Measurements from ENCODE around the gene SNCAIP. TPM values are rescaled to one million over a fixed set of nuclear protein-coding genes. Genes with fewer than 3 reads are reported as not detected.
"Not testable (repeated sequence)": the region's sequence is repeated elsewhere in the genome, so short reads cannot be mapped to it uniquely, and the experiment has no call there.

Gene SNCAIP
- polyA plus RNA-seq, 3 donors from 2014 or later: not detected

- Mint-ChIP-seq H3K4me1 (no peaks in the 10 kb centered on the region), H3K36me3 (no peaks in the 10 kb centered on the region), H3K27ac (no peak overlapping the region), H3K9me3 (peaks cover 0 to 4% (median under 1%) of the 10 kb centered on the region in 6 donors), H3K27me3 (ENCODE audit: low read depth in 3 of 3) (no peaks in the 10 kb centered on the region), H3K4me3 (no peak overlapping the region)
- no peak for DNase-seq
Observed at GRCh38 chr5:122377026-122377425, 65.0 kb downstream of the SNCAIP start.

- not testable (repeated sequence) for H3K4me1 Mint-ChIP-seq; H3K36me3 Mint-ChIP-seq; DNase-seq; H3K27ac Mint-ChIP-seq; H3K27me3 Mint-ChIP-seq (ENCODE audit: low read depth in 3 of 3); H3K9me3 Mint-ChIP-seq; H3K4me3 Mint-ChIP-seq
Observed at GRCh38 chr5:122382938-122383337, 70.9 kb downstream of the SNCAIP start.

- peaks cover 0 to 4% (median 0%) of the 10 kb centered on the region in 3 donors for H3K27me3 Mint-ChIP-seq (ENCODE audit: low read depth in 3 of 3)
- DNase-seq: no peak
Observed at GRCh38 chr5:122384739-122385235, 72.8 kb downstream of the SNCAIP start.

GRCh38 chr5:122385286-122385685 lies 73.2 kb downstream of the SNCAIP start:
- no peaks in the 10 kb centered on the region for H3K4me1 Mint-ChIP-seq
- peaks cover 0 to 4% (median 0%) of the 10 kb centered on the region in 3 donors for H3K27me3 Mint-ChIP-seq (ENCODE audit: low read depth in 3 of 3)
- DNase-seq: no peak

More at GRCh38 chr5:122384739-122385235, 72.8 kb downstream of the SNCAIP start:
- Mint-ChIP-seq H3K4me1 (no peaks in the 10 kb centered on the region), H3K27ac (no peak overlapping the region), H3K36me3 (no peaks in the 10 kb centered on the region), H3K9me3 (peaks cover 2 to 8% (median 3%) of the 10 kb centered on the region in 6 donors), H3K4me3 (no peak overlapping the region)

GRCh38 chr5:122385808-122386207 lies 73.8 kb downstream of the SNCAIP start:
- Mint-ChIP-seq H3K27ac (no peak overlapping the region), H3K36me3 (no peaks in the 10 kb centered on the region), H3K4me1 (no peaks in the 10 kb centered on the region), H3K27me3 (ENCODE audit: low read depth in 3 of 3) (peaks cover 0 to 4% (median 0%) of the 10 kb centered on the region in 3 donors), H3K9me3 (peaks cover 2 to 8% (median 3%) of the 10 kb centered on the region in 6 donors), H3K4me3 (no peak overlapping the region)
- no peak for DNase-seq

More at GRCh38 chr5:122385286-122385685, 73.2 kb downstream of the SNCAIP start:
- H3K27ac Mint-ChIP-seq: no peak overlapping the region
- H3K4me3 Mint-ChIP-seq: no peak overlapping the region
- H3K9me3 Mint-ChIP-seq: peaks cover 2 to 8% (median 3%) of the 10 kb centered on the region in 6 donors
- no peaks in the 10 kb centered on the region for H3K36me3 Mint-ChIP-seq

GRCh38 chr5:122390154-122390553 lies 78.1 kb downstream of the SNCAIP start:
- Mint-ChIP-seq H3K4me1 (no peaks in the 10 kb centered on the region), H3K27me3 (ENCODE audit: low read depth in 3 of 3) (peaks cover 0 to 4% (median 0%) of the 10 kb centered on the region in 3 donors), H3K36me3 (no peaks in the 10 kb centered on the region), H3K4me3 (no peak overlapping the region), H3K27ac (no peak overlapping the region), H3K9me3 (peaks cover 0 to 3% (median 0%) of the 10 kb centered on the region in 6 donors)
- no peak for DNase-seq

- Mint-ChIP-seq H3K27me3 (ENCODE audit: low read depth in 3 of 3) (peaks cover 0 to 4% (median 0%) of the 10 kb centered on the region in 3 donors), H3K9me3 (peaks cover 0 to 3% (median 0%) of the 10 kb centered on the region in 6 donors), H3K4me3 (no peak overlapping the region), H3K4me1 (no peaks in the 10 kb centered on the region), H3K36me3 (no peaks in the 10 kb centered on the region), H3K27ac (no peak overlapping the region)
- DNase-seq: no peak
Observed at GRCh38 chr5:122390694-122391093, 78.7 kb downstream of the SNCAIP start.

GRCh38 chr5:122391621-122392020 lies 79.6 kb downstream of the SNCAIP start:
- Mint-ChIP-seq H3K27me3 (ENCODE audit: low read depth in 3 of 3) (peaks cover 0 to 4% (median 0%) of the 10 kb centered on the region in 3 donors), H3K27ac (no peak overlapping the region), H3K4me3 (no peak overlapping the region), H3K4me1 (no peaks in the 10 kb centered on the region), H3K36me3 (no peaks in the 10 kb centered on the region), H3K9me3 (peaks cover 0 to 3% (median 0%) of the 10 kb centered on the region in 6 donors)
- no peak for DNase-seq

- Mint-ChIP-seq H3K4me1 (no peaks in the 10 kb centered on the region), H3K4me3 (no peak overlapping the region), H3K9me3 (peaks cover 0 to 3% (median 0%) of the 10 kb centered on the region in 6 donors), H3K27me3 (ENCODE audit: low read depth in 3 of 3) (peaks cover 0 to 4% (median 0%) of the 10 kb centered on the region in 3 donors), H3K27ac (no peak overlapping the region), H3K36me3 (no peaks in the 10 kb centered on the region)
- DNase-seq: no peak
Observed at GRCh38 chr5:122392224-122392623, 80.2 kb downstream of the SNCAIP start.

GRCh38 chr5:122392824-122393223 lies 80.8 kb downstream of the SNCAIP start:
- H3K27me3 Mint-ChIP-seq (ENCODE audit: low read depth in 3 of 3): peaks cover 0 to 4% (median 0%) of the 10 kb centered on the region in 3 donors
- no peaks in the 10 kb centered on the region for H3K4me1 Mint-ChIP-seq
- H3K27ac Mint-ChIP-seq: no peak overlapping the region
- no peaks in the 10 kb centered on the region for H3K36me3 Mint-ChIP-seq
- peaks cover 0 to 5% (median 1%) of the 10 kb centered on the region in 6 donors for H3K9me3 Mint-ChIP-seq
- DNase-seq: no peak
- H3K4me3 Mint-ChIP-seq: no peak overlapping the region

- no peaks in the 10 kb centered on the region for H3K4me1 Mint-ChIP-seq
- no peak for DNase-seq
- no peak overlapping the region for H3K27ac Mint-ChIP-seq
- no peak overlapping the region for H3K4me3 Mint-ChIP-seq
- no peaks in the 10 kb centered on the region for H3K27me3 Mint-ChIP-seq (ENCODE audit: low read depth in 3 of 3)
- no peaks in the 10 kb centered on the region for H3K36me3 Mint-ChIP-seq
- H3K9me3 Mint-ChIP-seq: peaks cover 0 to 7% (median 1%) of the 10 kb centered on the region in 6 donors
Observed at GRCh38 chr5:122394284-122394930, 82.4 kb downstream of the SNCAIP start.

GRCh38 chr5:122398016-122398415 lies 86.0 kb downstream of the SNCAIP start:
- H3K9me3 Mint-ChIP-seq: peaks cover 0 to 7% (median 0%) of the 10 kb centered on the region in 6 donors
- H3K4me1 Mint-ChIP-seq: no peaks in the 10 kb centered on the region

GRCh38 chr5:122400341-122400740 lies 88.3 kb downstream of the SNCAIP start:
- Mint-ChIP-seq H3K4me1 (no peaks in the 10 kb centered on the region), H3K4me3 (no peak overlapping the region), H3K27me3 (ENCODE audit: low read depth in 3 of 3) (peaks cover 0 to 3% (median 0%) of the 10 kb centered on the region in 3 donors), H3K27ac (no peak overlapping the region), H3K9me3 (peaks cover 0 to 7% (median 0%) of the 10 kb centered on the region in 6 donors), H3K36me3 (no peaks in the 10 kb centered on the region)
- no peak for DNase-seq

More at GRCh38 chr5:122398016-122398415, 86.0 kb downstream of the SNCAIP start:
- Mint-ChIP-seq H3K4me3 (no peak overlapping the region), H3K27ac (no peak overlapping the region), H3K36me3 (no peaks in the 10 kb centered on the region), H3K27me3 (ENCODE audit: low read depth in 3 of 3) (no peaks in the 10 kb centered on the region)
- DNase-seq: no peak

GRCh38 chr5:122400938-122401337 lies 88.9 kb downstream of the SNCAIP start:
- H3K9me3 Mint-ChIP-seq: peaks cover 0 to 7% (median 0%) of the 10 kb centered on the region in 6 donors
- H3K27me3 Mint-ChIP-seq (ENCODE audit: low read depth in 3 of 3): peaks cover 0 to 3% (median 0%) of the 10 kb centered on the region in 3 donors
- H3K27ac Mint-ChIP-seq: no peak overlapping the region
- no peaks in the 10 kb centered on the region for H3K4me1 Mint-ChIP-seq
- H3K4me3 Mint-ChIP-seq: no peak overlapping the region
- no peaks in the 10 kb centered on the region for H3K36me3 Mint-ChIP-seq
- DNase-seq: no peak

Measured in immature natural killer cell (primary cell).